Neural cell (in vitro differentiated cells): Measurements from ENCODE around the gene HUS1.

Experiments
- CTCF ChIP-seq: fragments of 450-650 bp; IDR thresholded peaks from 2 replicates; pipeline ENCODE4 v1.5.1; 2014; ENCODE audit warnings: antibody characterized with exemption, mild to moderate bottlenecking, moderate library complexity; ENCODE audit not compliant: poor library complexity, severe bottlenecking
- EP300 ChIP-seq: fragments of 450-650 bp; conservative IDR thresholded peaks from 2 replicates; pipeline ENCODE4 v1.6.1; 2014; ENCODE audit warnings: antibody characterized with exemption, mild to moderate bottlenecking, moderate library complexity; ENCODE audit not compliant: poor library complexity, severe bottlenecking
- SMC3 ChIP-seq: fragments of 450-650 bp; conservative IDR thresholded peaks from 2 replicates; pipeline ENCODE4 v1.6.1; 2014; ENCODE audit warnings: antibody characterized with exemption, mild to moderate bottlenecking, moderate library complexity; ENCODE audit not compliant: poor library complexity
- TAF1 ChIP-seq: IDR thresholded peaks from 2 replicates; pipeline ENCODE4 v1.6.1; 2012; ENCODE audit warnings: low read depth

GRCh38 chr7:48006866-48007265 is 27.5 kb upstream of the HUS1 start:
- TF ChIP-seq CTCF (no peak), EP300 (no peak), TAF1 (no peak), SMC3 (no peak)
